NCI-H1417 treated with DMSO at 0.1 percent for 48 hours (cell line): ENCODE data around the gene SREBF2.

ENCODE experiments used
- DNase-seq: peaks from one replicate; lab custom pipeline; 2025; lab: John Stamatoyannopoulos, UW

SREBF2 gene

GRCh38 chr22:41922328-41922727 is 89.4 kb downstream of the SREBF2 start:
- no peak for DNase-seq

DNA sequence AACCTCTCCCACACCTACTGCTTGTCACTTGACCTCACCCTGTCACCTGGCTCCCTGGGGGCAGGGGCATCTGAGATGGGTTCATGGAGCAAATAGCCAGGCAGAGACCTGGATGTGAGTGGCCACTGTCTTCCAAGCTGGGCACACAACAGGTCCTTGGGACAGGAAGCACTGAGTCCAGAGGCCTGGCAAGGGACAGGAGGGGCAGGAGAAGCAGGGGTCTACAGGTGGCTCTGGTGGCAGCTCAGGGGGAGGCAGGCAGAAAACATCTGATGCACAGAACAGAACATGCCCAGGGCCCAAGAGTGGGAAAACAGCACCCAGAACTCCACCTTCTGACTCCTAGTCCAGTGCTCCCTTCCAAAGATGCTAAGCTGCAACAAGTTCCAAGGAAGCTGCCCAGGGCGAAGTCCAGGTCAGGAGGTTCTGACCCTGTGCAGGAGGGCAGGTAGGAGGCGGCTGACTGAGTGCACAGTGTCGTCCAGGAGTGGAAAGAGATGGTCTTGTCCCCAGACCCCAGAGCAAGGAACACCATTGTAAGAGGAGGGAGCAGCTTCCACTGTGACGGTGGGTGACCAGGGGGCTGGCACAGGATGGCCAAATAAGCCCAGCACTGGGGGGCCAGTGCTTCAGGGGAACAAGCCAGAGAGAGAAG is 90.2 kb downstream of the SREBF2 start:
- no peak for DNase-seq

DNA sequence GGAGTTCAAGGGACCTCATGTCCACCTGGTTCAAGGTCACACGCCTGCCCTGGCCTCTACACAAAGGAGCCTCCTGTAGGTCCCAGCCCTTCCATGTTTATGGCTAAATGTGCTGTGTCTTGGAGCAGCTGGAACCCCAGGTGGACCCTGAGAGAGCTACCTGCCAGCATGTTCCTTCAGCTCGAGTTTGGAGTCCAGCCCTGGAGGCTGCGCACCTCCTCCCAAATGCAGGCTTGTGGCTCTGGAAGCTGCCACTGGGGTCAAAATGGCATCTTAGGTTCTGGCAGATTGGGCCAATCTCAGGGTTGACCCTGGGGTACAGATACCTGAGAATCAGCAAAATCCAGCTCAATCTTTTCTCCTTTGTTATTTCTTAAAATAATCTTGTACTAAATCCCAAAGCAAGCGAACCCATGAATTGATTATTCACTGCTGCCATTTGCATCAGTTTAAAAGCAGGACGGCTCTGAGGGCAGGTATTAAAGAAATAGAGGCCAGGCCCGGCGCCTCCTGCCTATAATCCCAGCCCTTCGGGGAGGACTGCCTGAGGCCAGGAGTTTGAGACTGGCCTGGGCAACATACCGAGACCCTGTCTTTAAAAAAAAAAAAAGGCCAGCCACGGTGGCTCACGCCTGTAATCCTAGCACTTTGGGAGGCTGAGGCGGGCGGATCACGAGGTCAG is 90.8 kb downstream of the SREBF2 start:
- no peak for DNase-seq

DNA sequence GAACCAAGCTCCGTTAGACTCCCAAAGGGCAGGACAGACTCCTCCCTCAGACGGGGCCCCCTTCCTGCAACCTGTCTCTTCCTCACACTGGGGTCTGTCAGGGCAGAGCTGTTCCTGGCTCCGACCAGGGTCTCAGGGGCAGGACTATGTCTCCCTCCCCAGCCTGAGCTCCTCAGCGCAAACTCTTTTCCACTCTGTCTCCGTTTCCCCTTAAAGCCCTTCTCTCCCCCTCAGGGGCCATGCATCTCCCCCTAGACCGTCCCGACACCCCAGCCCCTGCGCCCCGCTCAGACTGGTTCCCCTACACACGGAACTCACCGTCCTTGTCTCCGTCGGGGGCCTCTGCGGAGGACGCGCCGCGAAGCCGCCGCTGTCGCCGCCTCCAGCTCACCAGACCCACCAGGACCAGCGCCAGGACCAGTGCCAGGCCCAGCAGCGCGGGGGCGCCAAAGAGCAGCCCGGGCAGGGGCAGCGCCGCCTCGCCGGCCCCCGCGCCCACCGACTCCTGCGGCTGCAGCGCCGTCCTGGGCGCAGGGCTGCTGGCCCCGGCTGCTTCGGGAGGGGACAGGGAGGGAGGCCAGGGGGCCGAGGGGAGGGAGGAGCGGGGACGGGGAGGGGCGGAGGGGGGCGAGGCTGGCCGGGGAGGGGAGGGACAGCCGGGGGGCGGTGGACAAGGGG is 93.0 kb downstream of the SREBF2 start:
- DNase-seq, result no peak

DNA sequence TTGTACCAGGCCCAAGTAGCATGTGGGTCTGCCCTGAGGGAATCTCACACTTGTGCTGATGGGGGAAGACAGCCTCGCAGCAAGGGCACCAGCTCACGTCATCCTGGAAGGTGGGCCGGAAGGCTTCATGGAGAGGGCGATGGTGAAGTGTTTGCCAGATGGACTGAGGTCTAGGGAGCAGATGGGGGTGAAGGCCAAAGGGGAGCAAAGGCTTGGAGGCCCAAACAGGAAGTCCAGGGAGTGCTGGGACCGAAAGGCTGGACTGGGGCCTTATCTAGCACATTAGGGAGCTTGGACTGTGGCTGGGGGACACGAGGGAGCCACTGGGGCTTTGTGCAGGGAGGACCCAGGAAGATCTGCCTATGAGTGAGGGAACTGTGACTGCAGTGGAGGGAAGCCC is 94.9 kb downstream of the SREBF2 start:
- no peak for DNase-seq

GRCh38 chr22:41928593-41929417 is 95.9 kb downstream of the SREBF2 start:
- DNase-seq, result no peak

DNA sequence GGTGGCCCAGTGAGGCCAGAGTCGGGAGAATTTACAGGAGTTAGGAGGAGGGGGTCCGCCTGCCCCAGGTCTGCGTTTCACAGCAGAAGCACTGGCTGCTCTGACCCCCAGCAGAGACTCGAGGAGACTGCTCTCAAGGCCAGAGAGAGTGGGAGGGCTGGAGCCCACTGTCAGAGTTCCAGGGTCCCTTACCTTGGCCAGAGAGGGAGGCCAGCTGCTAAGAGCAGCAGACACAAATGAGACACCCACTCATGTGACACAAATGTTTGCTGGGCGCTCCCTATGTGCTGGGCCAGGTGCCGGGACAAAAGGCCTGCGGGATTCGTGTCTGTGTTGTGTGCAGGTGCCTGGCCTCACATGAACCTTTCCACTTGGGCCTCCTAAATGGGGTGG is 96.5 kb downstream of the SREBF2 start:
- DNase-seq, result no peak

DNA sequence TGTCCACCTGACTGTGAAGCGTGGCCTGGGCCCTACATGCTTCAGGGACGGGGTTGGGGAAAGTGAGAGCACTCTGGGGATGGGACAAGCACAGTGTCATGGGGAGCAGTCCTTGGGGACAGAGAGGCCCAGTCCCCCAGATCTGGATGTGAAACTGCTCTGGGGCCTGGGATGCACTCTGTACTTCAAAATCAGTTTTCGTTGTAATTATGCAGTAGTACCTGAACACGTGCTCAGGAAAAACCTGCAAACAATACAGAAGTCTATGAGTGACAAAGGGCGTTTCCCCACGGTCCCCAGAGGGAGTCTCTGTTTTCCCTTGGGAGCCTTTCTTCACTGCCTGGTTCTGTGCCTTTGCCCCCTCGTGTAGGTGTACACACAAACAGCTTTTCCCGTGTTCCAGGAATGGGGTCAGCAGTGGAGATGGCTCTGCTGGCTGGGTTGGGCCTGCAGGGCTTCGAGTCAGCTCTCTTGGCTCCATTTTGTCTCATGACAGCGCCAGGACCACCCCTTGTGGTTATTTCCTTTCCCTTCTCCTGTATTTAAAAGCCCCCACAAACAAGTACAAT is 98.9 kb downstream of the SREBF2 start:
- no peak for DNase-seq

- DNase-seq, result no peak
These were observed 99.4 kb downstream of the SREBF2 start for GRCh38 chr22:41932353-41932752.

DNA sequence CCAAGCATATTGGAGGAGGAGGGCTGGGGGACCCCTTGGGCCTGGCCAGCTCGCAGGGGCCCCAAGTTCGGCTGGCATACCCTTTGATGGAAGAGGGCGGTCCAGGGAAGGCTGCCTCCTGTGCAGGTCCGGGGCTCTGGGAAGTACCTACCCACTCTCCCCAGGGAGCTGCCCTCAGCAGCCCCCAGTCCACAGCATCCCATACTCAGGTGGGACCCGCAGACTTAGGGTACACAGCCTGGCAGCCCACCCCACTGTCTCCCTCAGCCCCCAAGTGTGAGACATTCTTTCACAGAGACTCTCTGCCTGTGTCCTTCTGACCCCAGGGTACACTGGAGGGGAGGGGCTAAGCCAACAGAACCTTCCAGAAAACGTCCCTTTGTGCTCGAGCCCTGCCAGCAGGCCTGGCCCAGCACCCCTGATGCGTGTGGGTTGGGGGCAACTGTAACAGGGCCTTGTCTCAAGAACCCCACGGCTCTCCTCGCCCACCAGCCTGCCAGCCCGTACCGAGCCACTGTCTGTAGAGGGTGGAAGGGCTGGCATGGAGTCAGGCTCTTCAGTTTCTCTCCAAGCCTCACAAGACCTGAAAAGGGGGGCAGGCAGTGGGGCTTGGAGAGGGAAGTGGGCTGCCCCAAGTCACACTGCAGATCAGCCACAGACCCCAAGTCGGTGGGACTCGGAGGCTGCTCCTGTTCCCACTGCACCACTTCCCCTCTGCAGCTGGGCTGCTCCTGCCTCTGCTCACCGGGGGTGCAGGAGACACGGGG is 100.7 kb downstream of the SREBF2 start:
- DNase-seq, result no peak

DNA sequence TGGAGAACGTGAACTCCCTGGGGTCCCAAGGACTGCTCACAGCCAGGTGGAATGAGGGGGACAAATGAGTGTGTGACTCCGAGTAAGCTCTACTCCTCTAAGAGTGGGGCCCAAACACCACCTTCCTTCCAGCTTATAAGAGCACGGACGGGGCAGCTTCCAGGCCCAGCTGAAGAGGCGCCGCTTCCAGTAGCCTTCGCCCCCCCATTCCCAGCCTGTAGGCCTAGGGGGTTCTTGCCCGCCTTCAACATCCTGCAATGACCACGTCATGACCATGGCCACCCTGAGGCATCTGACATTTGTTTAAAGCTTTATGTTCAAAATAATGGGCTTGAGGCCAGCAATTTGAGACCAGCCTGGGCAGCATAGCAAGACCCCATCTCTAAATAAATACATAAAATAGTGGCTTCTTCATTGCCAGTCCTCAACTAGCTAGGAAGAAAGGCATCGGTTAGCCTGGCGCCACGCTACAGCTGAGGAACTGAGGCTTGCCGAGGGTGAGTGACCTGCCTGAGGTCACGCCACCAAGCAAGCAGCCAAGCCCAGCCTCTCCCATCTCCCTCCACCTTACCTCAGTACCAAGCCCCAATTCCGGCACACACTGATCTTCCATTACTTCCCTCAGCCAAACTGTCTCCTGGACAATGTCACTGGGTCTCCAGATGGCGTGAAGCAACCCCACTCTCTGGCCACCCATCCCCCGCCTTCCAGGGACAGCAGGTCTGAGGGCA is 101.5 kb downstream of the SREBF2 start:
- no peak for DNase-seq

GRCh38 chr22:41935015-41935351 is 102.1 kb downstream of the SREBF2 start:
- no peak for DNase-seq

GRCh38 chr22:41935509-41935908 is 102.6 kb downstream of the SREBF2 start:
- DNase-seq, result no peak

GRCh38 chr22:41936894-41937169 is 103.9 kb downstream of the SREBF2 start:
- DNase-seq, result no peak

GRCh38 chr22:41939981-41940831 is 107.3 kb downstream of the SREBF2 start:
- DNase-seq, result no peak

DNA sequence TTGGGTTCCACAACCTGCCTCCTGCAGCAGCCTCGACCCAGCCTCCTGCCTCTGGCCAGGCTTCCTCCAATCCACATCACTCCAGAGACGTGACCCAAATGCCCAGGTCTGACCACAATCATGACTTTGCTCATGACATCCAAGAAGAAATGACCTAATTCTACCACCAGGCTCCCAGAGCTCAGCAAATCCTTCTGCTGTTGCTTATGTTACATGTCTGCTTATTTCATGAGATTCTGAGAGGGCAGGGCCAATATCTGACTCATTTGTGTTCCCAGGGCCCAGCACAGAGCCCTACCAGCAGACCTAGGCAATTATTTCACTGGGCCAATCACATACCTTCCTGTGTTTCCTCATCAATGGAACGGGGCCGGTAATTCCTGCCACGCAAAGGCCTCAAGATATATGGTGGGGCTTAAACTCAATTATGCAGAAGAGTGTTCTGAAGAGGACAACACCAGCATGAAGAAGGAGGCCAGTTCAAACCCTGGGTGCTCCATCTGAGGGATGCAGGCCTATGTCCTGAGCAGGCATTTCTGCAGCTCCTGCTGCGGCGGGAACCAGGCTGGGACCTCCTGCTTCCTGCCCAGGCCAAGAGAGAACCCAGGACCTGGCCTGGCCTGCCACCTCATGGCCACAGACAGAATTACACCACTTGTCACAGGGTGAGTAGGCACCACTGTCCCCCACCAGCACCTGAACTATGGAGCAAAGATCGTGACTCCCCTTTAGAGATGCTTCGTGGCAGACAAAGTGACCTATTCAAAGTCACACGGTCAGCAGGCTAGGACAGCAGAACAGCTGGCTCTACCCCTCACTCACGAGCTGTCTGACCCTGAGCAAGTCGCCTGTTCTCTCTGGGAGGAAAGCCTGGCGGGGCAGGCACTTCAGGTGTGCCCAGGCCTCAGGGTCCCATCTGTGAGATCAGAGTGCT is 108.2 kb downstream of the SREBF2 start:
- DNase-seq, result no peak

DNA sequence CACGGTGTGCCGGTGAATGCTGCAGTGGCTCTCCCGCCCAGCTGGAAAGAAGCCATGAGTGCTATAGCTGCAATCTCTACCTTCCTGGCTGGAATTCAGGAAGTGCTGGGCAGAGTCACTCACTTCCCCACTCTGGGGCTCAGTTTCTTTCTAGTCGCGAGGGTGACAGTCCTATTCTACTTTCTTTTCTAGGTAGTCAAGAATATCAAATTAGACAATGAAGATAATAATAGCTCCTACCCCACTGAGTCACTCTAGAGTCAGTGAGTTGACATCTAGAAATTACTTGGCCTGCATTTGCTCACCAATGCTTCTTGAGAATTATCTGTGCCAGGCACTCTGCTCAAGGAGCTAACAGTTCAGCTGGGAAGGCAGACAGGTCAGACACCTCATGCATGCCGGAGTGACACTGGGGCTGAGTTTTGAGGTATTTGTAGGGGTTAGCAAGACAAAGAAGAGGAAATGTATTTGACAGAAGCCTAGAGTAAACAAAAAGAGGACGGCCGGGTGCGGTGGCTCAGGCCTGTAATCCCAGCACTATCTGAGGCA is 110.8 kb downstream of the SREBF2 start:
- no peak for DNase-seq

GRCh38 chr22:41946629-41947423 is 113.9 kb downstream of the SREBF2 start, which contains the start of gene CENPM:
CENPM (minus strand) TSS chr22:41947152; CDS start chr22:41947076, 76 bp downstream.
- peak; percentile 81 for DNase-seq
